GM12878 (cell line): Measurements from ENCODE around the gene SOX6.

Experiments
- CHD4 ChIP-seq: fragments of 200-600 bp; sonication (generic); IDR thresholded peaks from 2 replicates; pipeline ENCODE4 v1.6.1; 2016; ENCODE audit warnings: mild to moderate bottlenecking
- NKRF ChIP-seq: fragments of 450-650 bp; conservative IDR thresholded peaks from 2 replicates; pipeline ENCODE4 v1.6.1; 2017; ENCODE audit warnings: mild to moderate bottlenecking, moderate library complexity
- POLR2AphosphoS2 ChIP-seq: IDR thresholded peaks from 2 replicates; pipeline ENCODE4 v1.6.1; 2011; ENCODE audit warnings: low read depth, mild to moderate bottlenecking, low read length, improper control_type of control experiment, moderate library complexity
- POLR2AphosphoS5 ChIP-seq: IDR thresholded peaks from 2 replicates; pipeline ENCODE4 v1.6.1; 2011; ENCODE audit warnings: mild to moderate bottlenecking, low read length, inconsistent platforms
- USF2 ChIP-seq: IDR thresholded peaks from 2 replicates; pipeline ENCODE4 v1.6.1; 2011; ENCODE audit warnings: low read depth, low read length, improper control_type of control experiment, borderline replicate concordance
- TF ChIP-seq, protein P1 (sequence below): IDR thresholded peaks from 2 replicates; pipeline ENCODE4 v1.6.1; 2011; ENCODE audit warnings: borderline replicate concordance, low read depth, mild to moderate bottlenecking, moderate library complexity, mixed read lengths, low read length; ENCODE audit not compliant: insufficient read depth; ENCODE audit errors: extremely low read length

DNA sequence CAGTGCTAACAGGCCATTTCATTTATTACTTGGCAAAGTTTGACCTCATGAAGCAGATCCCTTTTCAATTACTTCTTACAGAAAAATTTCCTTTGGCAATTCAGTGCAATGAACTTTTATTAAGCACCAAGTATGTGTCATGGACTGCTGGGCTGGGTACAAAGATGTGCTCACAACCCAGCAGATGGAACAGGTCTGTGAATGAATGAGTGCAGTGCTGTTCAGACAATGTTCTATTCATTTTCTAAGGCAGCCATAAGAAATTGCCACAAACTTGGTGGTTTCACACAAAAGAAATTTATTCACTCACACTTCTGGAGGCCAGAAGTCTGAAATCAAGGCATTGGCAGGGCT lies 428.5 kb downstream of the SOX6 start:
- TF ChIP-seq, protein P1, sequence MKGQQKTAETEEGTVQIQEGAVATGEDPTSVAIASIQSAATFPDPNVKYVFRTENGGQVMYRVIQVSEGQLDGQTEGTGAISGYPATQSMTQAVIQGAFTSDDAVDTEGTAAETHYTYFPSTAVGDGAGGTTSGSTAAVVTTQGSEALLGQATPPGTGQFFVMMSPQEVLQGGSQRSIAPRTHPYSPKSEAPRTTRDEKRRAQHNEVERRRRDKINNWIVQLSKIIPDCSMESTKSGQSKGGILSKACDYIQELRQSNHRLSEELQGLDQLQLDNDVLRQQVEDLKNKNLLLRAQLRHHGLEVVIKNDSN: no peak
- TF ChIP-seq NKRF (no peak), POLR2AphosphoS5 (no peak), USF2 (no peak), POLR2AphosphoS2 (no peak), CHD4 (no peak)
